H1 (cell line): ENCODE measurements around the gene EPHA2. TPM values are rescaled to one million over a fixed set of nuclear protein-coding genes. Genes with fewer than 3 reads are reported as not detected.
A peak's percentile ranks its signal among the peaks of the same experiment; 100 is the strongest.

Experiments used
- CTCF ChIA-PET: fragments of 300-600 bp; sonication (Branson Sonifier 250); formaldehyde crosslinking; loops from one replicate; lab custom pipeline; 2021; ENCODE audit not compliant: partially characterized antibody; lab: Charles Lee
- POLR2A ChIA-PET: fragments of 300-600 bp; sonication (Branson Sonifier 250); formaldehyde crosslinking; loops from one replicate; lab custom pipeline; 2021; ENCODE audit warnings: inconsistent platforms; ENCODE audit not compliant: partially characterized antibody; lab: Charles Lee
- DNase-seq, 2 experiments: peaks; one replicate each; pipeline versions ENCODE4 v3.0.0 to v3.0.0-alpha.2; 2010 to 2022; ENCODE audit warnings: low spot score in 2 of 2, low read depth in 1 of 2, mixed read lengths in 1 of 2
- FAIRE-seq: peaks from 2 replicates; lab custom pipeline; 2011; peaks lifted over from hg19 to GRCh38; lab: Jason Lieb, UNC
- H2AFZ ChIP-seq: 2 replicates; pipeline ENCODE4 v1.8.1; 2012; ENCODE audit warnings: low read length, inconsistent platforms
- H2AK5ac ChIP-seq: 2 replicates; pipeline ENCODE4 v1.6.1; 2013; ENCODE audit warnings: low read depth, low read length
- H2BK120ac ChIP-seq: replicated peaks from 2 replicates; pipeline ENCODE3; 2013; ENCODE audit warnings: low read depth, low read length, inconsistent platforms
- H2BK12ac ChIP-seq: 2 replicates; pipeline ENCODE4 v1.6.1; 2013; ENCODE audit warnings: low read depth, low read length
- H2BK15ac ChIP-seq: 2 replicates; pipeline ENCODE4 v1.6.1; 2013; ENCODE audit warnings: low read length
- H2BK20ac ChIP-seq: 2 replicates; pipeline ENCODE4 v1.6.1; 2013; ENCODE audit warnings: low read length
- H2BK5ac ChIP-seq: 2 replicates; pipeline ENCODE4 v1.6.1; 2013; ENCODE audit warnings: low read depth, low read length
- H3K14ac ChIP-seq: 2 replicates; pipeline ENCODE4 v1.6.1; 2013; ENCODE audit warnings: inconsistent platforms; ENCODE audit not compliant: insufficient read length
- H3K18ac ChIP-seq: 2 replicates; pipeline ENCODE4 v1.6.1; 2013; ENCODE audit warnings: low read length; ENCODE audit errors: extremely low read depth
- H3K23ac ChIP-seq: 2 replicates; pipeline ENCODE4 v1.6.1; 2013; ENCODE audit warnings: inconsistent platforms; ENCODE audit not compliant: insufficient read length
- H3K23me2 ChIP-seq: 2 replicates; pipeline ENCODE4 v1.6.1; 2013; ENCODE audit warnings: low read depth, low read length
- H3K27ac ChIP-seq: 2 replicates; pipeline ENCODE4 v1.6.1; 2011; ENCODE audit warnings: low read depth, low read length, inconsistent platforms
- H3K27me3 ChIP-seq, 4 experiments: replicated peaks in 1 of 4; 1 replicate in 1 of 4; 2 replicates in 3 of 4; pipeline versions ENCODE4 v1.6.1 to v1.8.1; 2011 to 2013; ENCODE audit warnings: low read length in 3 of 4, mild to moderate bottlenecking in 3 of 4, inconsistent platforms in 2 of 4, mixed read lengths in 2 of 4, moderate library complexity in 1 of 4; ENCODE audit not compliant: control insufficient read depth in 3 of 4, insufficient read depth in 3 of 4; ENCODE audit errors: extremely low read depth in 1 of 4
- H3K36me3 ChIP-seq, 4 experiments: 2 replicates each; pipeline versions ENCODE4 v1.6.1 to v1.8.1; 2011 to 2013; ENCODE audit warnings: mild to moderate bottlenecking in 4 of 4, low read length in 3 of 4, moderate library complexity in 2 of 4, control low read depth in 1 of 4, inconsistent platforms in 1 of 4; ENCODE audit not compliant: insufficient read depth in 4 of 4, control insufficient read depth in 2 of 4
- H3K4ac ChIP-seq: replicated peaks from 2 replicates; pipeline ENCODE3; 2013; ENCODE audit warnings: low read length, low read depth, mixed read lengths, inconsistent platforms; ENCODE audit not compliant: insufficient read length
- H3K4me1 ChIP-seq, 4 experiments: replicated peaks in 1 of 4; 1 replicate in 1 of 4; 2 replicates in 3 of 4; pipeline versions ENCODE4 v1.6.1 to v1.8.1; 2011 to 2013; ENCODE audit warnings: low read length in 3 of 4, inconsistent platforms in 2 of 4, mixed read lengths in 1 of 4; ENCODE audit not compliant: insufficient read depth in 4 of 4, control insufficient read depth in 3 of 4
- H3K4me2 ChIP-seq, 2 experiments: 2 replicates each; pipeline versions ENCODE4 v1.6.1 to v1.8.1; 2011 to 2013; ENCODE audit warnings: low read depth in 2 of 2, low read length in 2 of 2, control low read depth in 1 of 2, inconsistent platforms in 1 of 2, mild to moderate bottlenecking in 1 of 2; ENCODE audit not compliant: insufficient read depth in 1 of 2
- H3K4me3 ChIP-seq, 4 experiments: fragments of 200-600, 300-600 bp in 1 of 4; sonication (generic), shearing (Covaris generic), sonication (Bioruptor Twin) in 1 of 4; 2 replicates each; pipeline versions ENCODE4 v1.5.1 to v1.8.1; 2011 to 2016; ENCODE audit warnings: low read length in 4 of 4, low read depth in 3 of 4, control low read depth in 2 of 4, inconsistent platforms in 2 of 4, mild to moderate bottlenecking in 2 of 4, mixed read lengths in 1 of 4, moderate library complexity in 1 of 4; ENCODE audit not compliant: insufficient read depth in 2 of 4; ENCODE audit errors: extremely low read depth in 1 of 4
- H3K56ac ChIP-seq: replicated peaks from 2 replicates; pipeline ENCODE3; 2013; ENCODE audit warnings: low read depth, mild to moderate bottlenecking, mixed read lengths, low read length, inconsistent platforms; ENCODE audit not compliant: insufficient read length
- H3K79me1 ChIP-seq: 2 replicates; pipeline ENCODE4 v1.6.1; 2013; ENCODE audit warnings: low read depth, low read length, control low read depth
- H3K79me2 ChIP-seq, 2 experiments: 2 replicates each; pipeline versions ENCODE4 v1.6.1 to v1.8.1; 2012 to 2013; ENCODE audit warnings: low read length in 2 of 2, mild to moderate bottlenecking in 2 of 2, inconsistent platforms in 1 of 2; ENCODE audit not compliant: insufficient read depth in 2 of 2, control insufficient read depth in 1 of 2
- H3K9ac ChIP-seq, 4 experiments: replicated peaks in 1 of 4; 1 replicate in 1 of 4; 2 replicates in 3 of 4; pipeline versions ENCODE4 v1.6.1 to v1.8.1; 2011 to 2013; ENCODE audit warnings: low read depth in 3 of 4, low read length in 3 of 4, control low read depth in 2 of 4, mild to moderate bottlenecking in 2 of 4, moderate library complexity in 2 of 4, inconsistent platforms in 1 of 4; ENCODE audit errors: extremely low read depth in 1 of 4
- H3K9me3 ChIP-seq, 2 experiments: 2 replicates each; pipeline versions ENCODE4 v1.6.1 to v1.8.1; 2012 to 2013; ENCODE audit warnings: mild to moderate bottlenecking in 2 of 2, moderate library complexity in 2 of 2, control low read depth in 1 of 2, inconsistent platforms in 1 of 2, low read depth in 1 of 2, low read length in 1 of 2, mixed read lengths in 1 of 2; ENCODE audit not compliant: insufficient read depth in 2 of 2
- H4K20me1 ChIP-seq, 2 experiments: replicated peaks in 1 of 2; 2 replicates each; pipeline versions ENCODE3 to v1.8.1; 2011 to 2013; ENCODE audit warnings: inconsistent platforms in 2 of 2, low read length in 2 of 2, mild to moderate bottlenecking in 1 of 2; ENCODE audit not compliant: insufficient read depth in 2 of 2, control insufficient read depth in 1 of 2
- H4K5ac ChIP-seq: 2 replicates; pipeline ENCODE4 v1.6.1; 2013; ENCODE audit warnings: low read length, low read depth, mixed read lengths, inconsistent platforms; ENCODE audit not compliant: insufficient read length
- H4K8ac ChIP-seq: 2 replicates; pipeline ENCODE4 v1.8.0; 2013; ENCODE audit warnings: mild to moderate bottlenecking, moderate library complexity, low read length, inconsistent platforms; ENCODE audit not compliant: insufficient read depth; ENCODE audit errors: extremely low read depth
- H4K91ac ChIP-seq: replicated peaks from 2 replicates; pipeline ENCODE3; 2013; ENCODE audit warnings: low read length, mixed read lengths, inconsistent platforms; ENCODE audit not compliant: insufficient read length
- EZH2 ChIP-seq: fragments of 200-600 bp; sonication (generic); IDR thresholded peaks from 2 replicates; pipeline ENCODE4 v1.7.1; 2012; ENCODE audit warnings: low read depth, mild to moderate bottlenecking, moderate library complexity, low read length, inconsistent platforms; ENCODE audit not compliant: severe bottlenecking
- HDAC2 ChIP-seq, 2 experiments: fragments of 300-600 bp in 1 of 2; sonication (generic) in 1 of 2; IDR thresholded peaks; 2 replicates each; pipeline ENCODE4 v1.6.1; 2011 to 2012; ENCODE audit warnings: low read depth in 2 of 2, low read length in 2 of 2, mild to moderate bottlenecking in 2 of 2, moderate library complexity in 2 of 2, borderline replicate concordance in 1 of 2, inconsistent platforms in 1 of 2
- POLR2A ChIP-seq, 2 experiments: IDR thresholded peaks; 1 replicate in 1 of 2; 2 replicates in 1 of 2; pipeline ENCODE4 v1.6.1; 2011; ENCODE audit warnings: low read depth in 2 of 2, low read length in 2 of 2, mild to moderate bottlenecking in 2 of 2; ENCODE audit errors: control extremely low read depth in 1 of 2
- RXRA ChIP-seq: IDR thresholded peaks from 2 replicates; pipeline ENCODE4 v1.6.1; 2011; ENCODE audit warnings: low read depth, mild to moderate bottlenecking, low read length, moderate library complexity; ENCODE audit not compliant: insufficient read depth
- SUZ12 ChIP-seq: fragments of 200-600 bp; sonication (generic); IDR thresholded peaks from 2 replicates; pipeline ENCODE4 v1.6.1; 2012; ENCODE audit warnings: mild to moderate bottlenecking, inconsistent platforms, low read length, moderate library complexity, mixed read lengths
- TAF7 ChIP-seq: optimal IDR thresholded peaks from 2 replicates; pipeline ENCODE3; 2011; ENCODE audit warnings: low read depth, mild to moderate bottlenecking, inconsistent platforms, low read length, moderate library complexity, borderline replicate concordance
- WGBS, 2 experiments: shearing (Covaris generic) in 1 of 2; methylation state at CpG; one replicate each; pipeline versions ENCODE4 v1.1.6 to v1.1.7; 2013 to 2015; ENCODE audit warnings: low lambda C conversion rate in 2 of 2, mixed read lengths in 2 of 2, inconsistent platforms in 1 of 2, low coverage in 1 of 2, missing lambda C conversion rate in 1 of 2; ENCODE audit not compliant: insufficient replicate concordance in 2 of 2, insufficient coverage in 1 of 2, insufficient read length in 1 of 2; ENCODE audit errors: extremely low coverage in 1 of 2, missing lambda C conversion rate in 1 of 2; 5-methylcytosine and 5-hydroxymethylcytosine counted together
- polyA plus RNA-seq, 7 experiments: library from polyadenylated mRNA; depleted of rRNA in 3 of 7; stranded (reverse) in 5 of 7; unstranded in 2 of 7; fragments of >200 nt in 5 of 7; fragments of 200-250 nt in 2 of 7; gene quantifications; 1 replicate in 5 of 7; 2 replicates in 1 of 7; 4 replicates in 1 of 7; pipeline versions ENCODE4 v1.2.1 to v1.2.3, GENCODE V29; 2011 to 2013; ENCODE audit warnings: missing spikeins in 2 of 7, mixed read lengths in 2 of 7
- total RNA-seq: library from RNA; stranded (reverse); fragmentation: NEBNext Ultra II Directional; extraction: Animal tissue kit (Norgen Biotek cat#: 25700); gene quantifications from 2 replicates; pipeline ENCODE4 v1.2.1, GENCODE V29; 2021
- TF ChIP-seq, protein P1 (sequence below): IDR thresholded peaks from 2 replicates; pipeline ENCODE4 v1.6.1; 2011; ENCODE audit warnings: low read length, improper control_type of control experiment

EPHA2 gene
- total and polyA plus RNA-seq, 2 of the 8 experiments (the other 6 are each of a cell fraction or from before 2014, with no cell fraction given): 26.8 to 33.6 TPM

DNA sequence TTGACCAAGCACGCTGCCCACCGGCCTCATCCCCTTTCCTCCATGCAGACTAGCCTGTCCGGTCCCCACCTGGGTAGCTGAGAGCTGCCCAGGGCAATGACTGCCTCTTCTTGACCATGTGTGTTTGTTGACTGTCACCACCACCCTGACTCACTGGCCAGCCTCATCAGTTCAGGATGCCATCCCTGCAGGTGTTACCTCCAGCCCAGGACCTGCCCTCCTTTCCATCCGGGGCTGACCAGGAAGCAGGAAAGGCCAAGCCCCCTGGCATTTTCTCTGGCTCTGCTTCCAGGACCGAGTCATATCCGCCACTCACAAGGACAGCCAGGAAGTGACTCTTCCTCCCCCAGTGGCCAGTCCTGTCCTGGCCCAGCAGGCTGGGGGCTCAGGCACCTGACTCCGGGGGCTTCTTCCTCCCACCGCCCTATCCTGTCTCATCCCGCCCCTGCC, 17.1 kb downstream of the EPHA2 start:
- no peak overlapping the region for H2AK5ac ChIP-seq
- H2BK20ac ChIP-seq: no peak overlapping the region
- FAIRE-seq (no peak), DNase-seq (no peak)
- ChIA-PET CTCF (interaction anchor here (0.5 to 7.5 kb wide), 9 partner anchors 9 to 347 kb away, joined by 3 to 45 read pairs (median 6); no protein-coding TSS in a partner anchor), POLR2A (interaction anchor here (1.4 kb wide), 2 partner anchors 17 to 57 kb away, joined by 3 read pairs; no protein-coding TSS in a partner anchor)
- no peak overlapping the region for H3K4me3 ChIP-seq
- H4K20me1 ChIP-seq: peaks cover 18 to 47% of the 10 kb centered on the region in 2 experiments
- no peaks in the 10 kb centered on the region for H3K27me3 ChIP-seq
- TF ChIP-seq POLR2A (IDR thresholded peaks at IDR 0.05; ENCODE audit: control extremely low read depth in 1 of 2, low read depth in 2 of 2, low read length in 2 of 2) (no peak), EZH2 (no peak), HDAC2 (IDR thresholded peaks at IDR 0.05; ENCODE audit: borderline replicate concordance in 1 of 2, low read depth in 2 of 2, low read length in 2 of 2) (no peak), SUZ12 (no peak), TAF7 (no peak), RXRA (no peak)
- TF ChIP-seq, protein P1, sequence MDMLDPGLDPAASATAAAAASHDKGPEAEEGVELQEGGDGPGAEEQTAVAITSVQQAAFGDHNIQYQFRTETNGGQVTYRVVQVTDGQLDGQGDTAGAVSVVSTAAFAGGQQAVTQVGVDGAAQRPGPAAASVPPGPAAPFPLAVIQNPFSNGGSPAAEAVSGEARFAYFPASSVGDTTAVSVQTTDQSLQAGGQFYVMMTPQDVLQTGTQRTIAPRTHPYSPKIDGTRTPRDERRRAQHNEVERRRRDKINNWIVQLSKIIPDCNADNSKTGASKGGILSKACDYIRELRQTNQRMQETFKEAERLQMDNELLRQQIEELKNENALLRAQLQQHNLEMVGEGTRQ: no peak
- H3K79me2 ChIP-seq: peaks cover 4 to 50% of the 10 kb centered on the region in 2 experiments; a peak in 3 of 4 replicates
- no peak overlapping the region for H4K5ac ChIP-seq
- H3K56ac ChIP-seq: no peak overlapping the region
- peaks cover 9% of the 10 kb centered on the region for H3K23me2 ChIP-seq
- WGBS, 2 experiments: 93% methylated on average over 7 of the region's 9 CpGs; no CpG with 5 or more reads in 1 of the 2 experiments
- H3K9ac ChIP-seq: no peak overlapping the region; a peak in 1 of 7 replicates
- no peak overlapping the region for H4K8ac ChIP-seq
- H2BK120ac ChIP-seq: no peak overlapping the region
- no peak overlapping the region for H3K23ac ChIP-seq
- H3K36me3 ChIP-seq: peaks cover 13 to 40% (median 29%) of the 10 kb centered on the region in 4 experiments
- H3K4me2 ChIP-seq: no peak overlapping the region
- H3K14ac ChIP-seq: no peak overlapping the region
- H2BK5ac ChIP-seq: peak overlapping the region; percentile 66; the same call in 1 of the 2 replicates
- H2BK12ac ChIP-seq: no peak overlapping the region
- no peak overlapping the region; the same call in 1 of the 2 replicates for H3K27ac ChIP-seq
- peaks cover 25% of the 10 kb centered on the region for H3K79me1 ChIP-seq
- no peak overlapping the region for H4K91ac ChIP-seq
- H2AFZ ChIP-seq: no peak overlapping the region
- no peak overlapping the region for H3K4ac ChIP-seq
- H3K18ac ChIP-seq: no peak overlapping the region; the same call in 1 of the 2 replicates
- H3K9me3 ChIP-seq: no peaks in the 10 kb centered on the region
- no peak overlapping the region; the same call in 1 of the 2 replicates for H2BK15ac ChIP-seq
- peaks cover 0 to 20% (median 8%) of the 10 kb centered on the region in 4 experiments; a peak in 5 of 7 replicates for H3K4me1 ChIP-seq
